ENCODE measurements around the gene STAG2.

STAG2 gene

DNA sequence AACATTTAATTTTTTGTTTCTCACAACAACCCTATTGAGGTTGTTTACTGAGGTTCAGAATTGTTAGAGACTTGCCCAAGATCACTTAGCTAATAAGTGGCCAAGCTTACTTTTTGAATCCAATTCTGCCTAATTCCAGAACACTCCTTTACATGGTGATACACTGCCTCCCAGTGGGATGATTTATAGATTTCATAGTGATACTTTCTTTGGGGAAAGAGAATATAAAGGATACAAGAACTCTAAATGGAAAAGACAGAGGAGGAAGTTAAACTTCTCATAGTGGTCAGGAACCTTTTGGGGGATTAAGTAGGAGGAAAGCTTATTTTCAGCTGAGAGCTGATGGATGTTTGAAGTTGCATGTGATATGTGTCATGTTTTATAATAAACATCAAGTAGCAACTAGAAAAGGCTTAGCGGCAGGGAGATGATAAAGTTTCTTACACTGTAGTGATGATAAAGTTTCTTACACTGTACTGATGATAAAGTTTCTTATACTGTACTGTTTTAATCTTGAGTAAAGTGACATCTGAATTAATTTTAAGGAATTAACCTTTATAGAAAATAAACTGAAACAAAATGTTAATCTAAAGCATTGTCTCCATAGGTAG is 15.3 kb downstream of the STAG2 start:
- no peak for DNase-seq

DNA sequence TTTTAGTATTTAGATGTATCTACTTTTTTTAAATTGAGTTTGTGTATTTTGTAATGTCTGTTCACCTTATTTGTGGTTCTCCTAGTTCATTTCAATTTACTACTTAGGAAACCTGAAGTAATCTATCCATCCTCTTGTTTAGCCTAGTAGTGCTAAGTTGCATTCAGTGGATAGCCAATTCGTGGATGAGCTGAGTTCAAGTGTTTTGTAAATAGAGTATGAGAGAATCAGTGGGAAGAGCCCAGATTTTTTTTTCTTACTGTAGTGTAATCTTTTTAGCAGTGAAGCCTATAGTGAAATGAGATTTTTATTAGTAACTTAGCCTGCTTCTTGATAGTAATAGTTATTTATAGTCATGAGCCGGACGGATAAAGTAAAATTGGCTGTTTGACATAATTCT is 21.7 kb downstream of the STAG2 start:
- DNase-seq = no peak

DNA sequence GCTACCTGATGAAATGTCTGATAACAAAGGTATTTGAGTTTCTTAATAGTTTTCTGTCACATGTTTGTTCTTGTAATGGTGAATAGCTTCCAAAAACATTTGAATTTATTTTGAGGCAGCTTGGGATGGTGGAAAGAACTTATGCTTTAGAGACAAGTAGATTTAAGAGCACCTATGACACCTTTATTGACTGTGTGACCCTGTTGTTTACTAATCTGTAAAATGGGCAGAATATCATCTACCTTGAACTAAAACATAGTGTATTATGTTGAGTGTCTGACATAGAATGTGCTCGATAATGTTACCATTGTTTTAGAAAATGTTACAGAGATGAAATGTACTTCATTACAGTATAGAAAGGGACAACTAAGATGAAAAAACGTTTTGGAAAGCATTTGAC is 24.9 kb downstream of the STAG2 start:
- DNase-seq = no peak

DNA sequence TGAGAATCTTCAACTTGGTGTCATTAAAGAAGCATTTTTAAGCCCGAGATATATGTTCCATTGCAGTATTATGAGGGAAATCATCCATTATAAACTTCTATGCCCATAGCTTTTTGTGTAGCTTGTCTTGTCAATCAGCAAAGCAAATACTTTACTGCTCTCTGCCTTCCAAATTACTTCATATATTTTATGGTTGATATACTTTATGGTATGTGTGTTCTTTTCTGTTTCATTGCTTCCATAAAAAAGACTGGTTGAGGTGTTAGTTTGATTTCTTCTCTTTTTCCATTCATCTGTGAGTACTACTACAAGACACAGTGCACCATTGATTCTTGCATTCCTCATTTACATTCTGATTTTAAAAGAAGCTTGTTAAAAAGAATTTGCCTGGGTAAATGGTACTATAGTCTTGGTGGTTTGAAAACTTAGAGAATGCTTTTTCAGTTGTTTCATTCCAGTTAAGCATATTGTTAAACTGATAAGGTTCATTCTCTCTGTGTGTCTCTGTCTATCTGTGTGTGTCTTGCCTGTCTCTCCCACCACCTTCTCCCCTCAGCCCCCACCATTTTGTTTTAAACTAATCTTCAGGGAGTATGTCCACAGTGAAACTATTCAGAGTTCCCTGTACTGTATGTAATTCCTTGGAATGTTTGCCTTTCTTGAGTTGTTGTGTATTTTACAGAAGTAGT is 27.1 kb downstream of the STAG2 start:
- DNase-seq = no peak

DNA sequence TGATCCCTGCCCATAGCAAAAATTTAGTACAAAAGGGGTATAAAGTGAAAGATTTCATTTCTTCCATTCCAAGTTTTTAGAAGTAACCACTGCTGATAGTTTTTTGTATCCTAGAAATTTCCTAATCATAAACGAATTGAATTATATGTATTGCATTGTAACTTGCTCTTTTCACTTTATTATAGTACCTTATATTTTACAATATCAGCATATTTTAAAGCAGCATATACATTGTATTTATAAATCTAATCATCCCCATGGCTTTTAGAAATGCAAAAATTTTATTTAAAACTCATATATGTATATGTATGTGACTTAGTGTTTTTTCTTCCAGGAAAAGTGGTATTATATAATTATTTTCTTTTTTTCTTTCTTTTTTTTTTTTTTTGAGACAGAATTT is 27.7 kb downstream of the STAG2 start:
- no peak for DNase-seq

DNA sequence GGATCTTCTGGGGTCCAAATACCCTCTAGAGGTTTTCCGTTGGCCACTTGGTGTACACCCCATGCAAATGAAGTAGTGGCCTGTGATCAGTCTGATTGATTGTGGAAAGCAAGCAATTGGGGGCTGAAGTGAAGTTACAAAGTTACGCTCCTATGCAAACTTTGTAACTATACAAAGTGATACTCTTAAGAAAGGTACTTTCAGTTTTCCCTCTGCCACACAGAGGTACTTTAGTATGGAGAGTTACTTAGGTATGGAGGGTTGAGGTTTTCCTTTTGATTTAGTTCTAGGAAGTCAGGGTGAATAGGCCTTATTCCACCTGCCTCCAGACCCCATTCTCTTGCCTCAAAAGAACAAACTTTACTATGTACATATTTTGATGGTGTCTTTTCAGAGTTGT is 28.7 kb downstream of the STAG2 start:
- DNase-seq = no peak

DNA sequence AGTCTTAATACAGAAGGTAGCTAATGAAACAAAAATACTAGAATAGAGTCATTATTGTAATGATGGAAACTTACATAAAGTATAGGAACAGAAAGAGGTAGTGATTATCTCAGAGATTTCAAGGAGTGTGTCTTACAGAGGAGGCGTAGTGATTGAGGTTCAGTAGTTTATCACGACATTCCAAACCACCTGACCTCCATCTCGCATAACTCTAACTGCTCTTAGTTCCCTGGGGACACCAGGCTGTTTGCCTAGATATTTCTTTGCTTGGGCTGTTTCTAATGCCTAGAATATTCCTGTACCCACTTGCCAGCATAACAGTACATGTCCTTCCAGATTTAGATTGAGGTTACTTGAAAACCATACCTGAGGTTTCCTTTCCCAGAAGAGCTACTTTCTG is 29.1 kb downstream of the STAG2 start:
- DNase-seq = no peak

DNA sequence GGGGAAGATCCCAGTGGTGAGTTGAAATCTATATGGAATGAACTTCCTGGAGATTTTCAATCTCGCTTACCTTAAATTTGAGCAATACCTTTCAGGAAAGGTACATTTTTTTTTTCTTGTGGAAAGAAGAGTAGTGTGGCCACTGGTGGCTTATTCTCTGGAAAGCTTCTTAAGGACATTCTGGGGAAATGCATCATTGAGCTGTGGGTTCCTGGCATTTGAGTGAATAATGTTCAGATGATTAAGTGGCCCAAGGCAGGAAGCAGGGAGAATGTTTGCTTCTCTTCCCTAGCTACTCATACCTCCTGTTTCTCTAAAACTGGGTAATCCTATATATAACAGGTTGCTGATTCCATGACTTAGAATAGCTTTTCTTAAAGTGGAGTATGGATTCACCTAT is 31.8 kb downstream of the STAG2 start:
- no peak for DNase-seq

DNA sequence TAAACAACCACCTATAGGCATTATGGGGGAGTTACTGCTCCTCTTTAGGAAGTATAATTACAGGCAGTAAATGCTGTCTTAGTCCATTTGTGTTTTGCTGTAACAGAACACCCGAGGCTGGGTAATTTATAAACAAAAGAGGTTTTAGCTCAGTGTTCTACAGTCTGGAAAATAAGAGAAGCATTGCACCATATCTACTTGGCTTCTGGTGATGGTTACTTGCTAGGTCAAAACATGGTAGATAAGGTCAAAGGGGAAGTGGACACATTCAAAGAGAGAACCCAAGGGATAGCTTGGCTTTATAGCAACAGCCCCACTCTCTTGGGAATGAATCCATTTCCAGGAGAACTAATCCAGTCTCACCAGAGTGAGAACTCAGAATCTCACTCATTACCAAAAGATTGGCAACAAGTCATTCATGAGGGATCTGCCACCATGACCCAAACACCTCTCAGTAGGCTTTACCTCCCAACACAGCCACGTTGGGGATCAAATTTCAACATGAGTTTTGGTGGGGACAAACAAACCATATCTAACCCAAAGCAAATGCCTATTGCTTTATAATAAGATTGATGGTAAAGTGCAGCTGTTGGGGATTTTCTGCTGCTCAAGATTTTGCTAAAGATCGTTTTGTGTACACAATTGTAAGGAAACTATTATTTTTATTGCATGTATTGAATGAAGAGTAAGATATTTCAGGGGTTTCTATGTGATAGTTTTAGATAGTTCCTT is 32.6 kb downstream of the STAG2 start:
- DNase-seq = no peak

DNA sequence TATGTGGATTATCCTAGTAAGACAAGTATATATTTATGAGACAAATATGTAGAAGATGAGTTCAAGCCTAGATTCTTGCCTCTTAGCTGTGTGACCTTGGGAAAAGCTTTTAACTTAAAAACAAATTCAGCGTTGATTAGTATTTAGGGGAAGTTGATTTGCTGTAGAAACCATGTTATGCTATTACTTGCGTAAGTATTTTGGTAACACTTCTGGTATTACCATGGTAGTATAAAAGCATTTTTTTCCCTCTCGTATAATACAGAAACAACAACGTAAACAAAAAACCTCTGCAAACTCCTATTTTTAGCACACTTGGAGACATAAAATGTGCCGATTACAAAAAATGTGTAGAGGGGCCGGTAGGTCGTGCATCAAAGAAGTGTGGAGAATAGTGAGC is 33.2 kb downstream of the STAG2 start:
- DNase-seq = no peak

DNA sequence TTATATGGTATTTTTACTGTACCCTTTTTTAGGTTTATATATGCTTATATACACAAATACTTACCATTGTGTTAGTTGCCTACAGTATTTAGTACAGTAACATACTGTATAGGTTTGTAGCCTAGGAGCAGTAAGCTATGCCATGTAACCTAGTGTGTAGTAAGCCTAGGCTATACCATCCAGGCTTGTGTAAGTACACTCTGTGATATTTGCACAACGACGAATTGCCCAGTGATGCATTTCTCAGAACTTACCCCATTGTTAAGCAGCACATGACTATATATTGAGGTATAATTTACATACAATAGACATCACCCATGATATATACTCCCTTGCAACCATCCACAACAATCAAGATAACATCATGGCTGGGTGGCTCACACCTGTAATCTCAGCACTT is 40.1 kb downstream of the STAG2 start:
- DNase-seq = no peak

DNA sequence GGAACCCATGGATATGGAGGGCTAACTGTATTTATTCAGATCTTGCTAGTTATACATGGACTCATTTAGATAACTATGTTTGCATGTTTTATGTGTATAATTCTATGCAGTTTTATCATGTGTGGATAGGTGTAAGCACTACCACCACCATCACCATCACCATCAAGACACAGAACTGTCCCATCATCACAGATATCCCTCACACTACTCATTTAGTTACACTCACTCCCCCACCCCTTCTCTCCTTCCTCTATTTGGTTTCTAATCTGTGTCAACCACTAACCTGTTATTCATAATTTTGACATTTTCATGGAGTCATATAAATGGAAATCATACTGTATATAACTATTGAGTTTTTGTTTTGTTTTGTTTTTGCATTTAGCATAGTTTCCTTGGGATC is 43.7 kb downstream of the STAG2 start:
- no peak for DNase-seq

DNA sequence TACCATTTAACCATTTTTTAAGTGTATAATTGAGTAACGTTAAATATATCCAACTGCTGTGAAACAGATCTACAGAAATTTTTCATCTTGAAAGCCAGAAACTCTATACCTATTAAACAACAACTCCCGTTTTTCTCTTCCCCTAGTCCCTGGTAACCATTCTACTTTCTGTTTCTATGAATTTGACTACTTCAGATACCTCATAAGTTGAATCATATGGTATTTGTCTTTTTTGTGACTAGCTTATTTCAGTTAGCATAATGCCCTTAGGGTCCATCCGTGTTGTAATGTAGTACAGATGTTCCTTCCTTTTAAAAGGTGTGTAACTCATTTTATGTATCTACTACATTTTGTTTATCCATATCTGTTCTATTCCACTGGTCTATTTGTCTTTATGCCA is 48.7 kb downstream of the STAG2 start:
- no peak for DNase-seq

DNA sequence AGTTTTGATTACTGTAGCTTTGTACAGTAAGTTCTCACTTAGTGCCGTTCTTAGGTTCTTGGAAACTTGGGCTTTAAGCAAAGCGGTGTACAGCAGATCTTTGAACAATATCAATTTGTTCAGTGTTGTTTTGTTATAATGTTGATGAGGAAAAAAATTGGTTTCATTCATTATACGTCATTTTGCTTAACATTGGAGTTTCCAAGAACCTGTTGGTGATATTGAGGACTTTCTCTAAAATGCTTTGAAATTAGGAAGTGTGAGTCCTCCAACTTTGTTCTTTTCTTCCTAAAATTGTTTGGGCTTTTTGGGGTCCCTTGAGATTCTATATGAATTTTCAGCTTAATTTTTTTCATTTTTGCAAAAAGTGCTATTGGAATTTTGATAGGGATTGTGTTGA is 49.1 kb downstream of the STAG2 start:
- DNase-seq = no peak

DNA sequence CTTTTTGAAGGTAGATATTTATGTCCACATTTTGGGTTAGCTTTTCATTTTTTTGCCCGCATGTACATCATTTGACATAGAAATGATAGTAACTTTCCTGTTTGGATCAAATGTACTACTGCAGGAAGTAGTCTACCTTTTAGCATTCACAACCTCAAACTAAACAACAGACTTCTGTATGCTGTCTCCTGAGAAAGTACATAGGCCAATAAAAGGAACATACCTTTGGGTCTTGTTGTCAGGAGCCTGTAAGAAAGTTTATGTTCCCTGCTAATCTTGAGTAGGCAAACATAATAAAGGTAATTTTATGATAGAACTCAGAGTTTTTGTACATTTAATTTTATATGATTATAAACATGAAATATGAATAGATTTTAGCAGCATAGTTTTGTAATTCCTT is 54.2 kb downstream of the STAG2 start:
- no peak for DNase-seq

DNA sequence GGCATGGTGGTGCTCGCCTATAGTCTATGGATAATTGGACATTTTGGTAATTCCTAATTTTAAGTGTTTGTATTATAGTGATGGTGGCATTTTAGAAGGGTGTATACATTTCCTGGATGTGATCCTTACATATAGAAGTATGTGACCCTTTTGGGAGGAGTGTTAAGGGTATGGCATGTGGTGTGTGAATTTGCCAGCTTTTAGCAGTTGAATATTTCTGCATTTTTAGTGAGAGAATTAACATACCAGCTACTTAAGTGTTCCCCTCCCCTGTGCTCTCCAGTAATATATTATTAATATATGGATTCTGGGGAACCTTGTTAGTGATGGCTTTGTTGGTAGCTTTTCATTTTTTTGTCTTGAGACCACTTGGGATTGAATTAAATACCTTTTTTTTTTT is 55.3 kb downstream of the STAG2 start:
- no peak for DNase-seq

DNA sequence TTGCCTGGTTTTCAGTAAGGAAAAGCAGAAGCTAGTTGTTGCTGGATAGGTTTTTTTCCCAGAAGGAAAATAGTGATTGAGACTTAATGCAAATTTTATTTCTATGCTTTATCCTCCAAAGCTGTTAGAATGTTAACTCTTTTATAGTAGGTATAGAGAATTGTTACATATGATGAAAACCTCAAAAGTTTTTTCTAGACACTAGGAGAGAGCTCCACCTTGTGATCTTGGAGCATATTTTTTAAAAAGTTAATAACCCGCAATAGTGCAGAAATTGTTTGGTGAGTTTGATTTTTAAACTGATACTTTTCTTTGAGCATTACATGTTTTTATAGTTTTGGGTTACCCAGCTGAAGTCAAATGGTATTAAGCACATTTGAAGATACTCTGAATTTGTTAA is 56.5 kb downstream of the STAG2 start:
- DNase-seq = no peak

DNA sequence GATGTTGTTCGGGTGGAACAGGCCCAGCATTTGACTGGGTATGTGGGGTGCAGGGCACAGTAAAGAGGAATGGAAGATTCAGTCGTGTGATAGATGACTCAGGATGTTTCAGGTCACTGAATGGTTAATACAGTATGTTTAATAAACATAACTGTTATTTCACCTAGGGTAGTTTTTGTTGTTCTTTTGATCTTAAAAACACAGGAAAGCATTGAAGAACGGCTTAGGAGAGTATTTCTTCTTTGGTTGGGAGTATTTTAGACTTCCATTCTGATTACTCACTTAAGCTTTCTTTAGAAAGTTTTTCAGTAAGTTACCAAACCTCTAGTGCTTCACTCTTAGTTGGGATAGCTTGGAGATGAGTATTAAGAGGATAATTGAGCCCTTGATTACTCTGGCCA is 62.3 kb downstream of the STAG2 start:
- DNase-seq = no peak

DNA sequence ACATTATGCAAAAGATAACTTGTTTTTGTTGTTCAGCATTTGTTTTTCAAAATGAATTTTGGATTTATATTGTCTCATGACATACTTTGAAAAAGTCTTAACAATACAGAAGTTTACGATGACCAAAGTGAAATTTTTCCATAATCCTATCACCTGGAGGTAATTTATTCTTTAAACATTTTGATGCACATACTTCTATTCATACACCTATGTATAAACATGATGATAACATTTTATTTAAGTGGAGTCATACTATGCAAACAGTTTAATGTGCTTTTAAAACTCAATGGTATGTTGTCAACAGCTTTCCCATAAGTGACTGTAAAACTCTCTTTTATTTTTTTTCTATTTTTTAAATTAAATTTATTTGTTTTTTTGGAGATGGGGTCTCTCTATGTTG is 65.0 kb downstream of the STAG2 start:
- no peak for DNase-seq

DNA sequence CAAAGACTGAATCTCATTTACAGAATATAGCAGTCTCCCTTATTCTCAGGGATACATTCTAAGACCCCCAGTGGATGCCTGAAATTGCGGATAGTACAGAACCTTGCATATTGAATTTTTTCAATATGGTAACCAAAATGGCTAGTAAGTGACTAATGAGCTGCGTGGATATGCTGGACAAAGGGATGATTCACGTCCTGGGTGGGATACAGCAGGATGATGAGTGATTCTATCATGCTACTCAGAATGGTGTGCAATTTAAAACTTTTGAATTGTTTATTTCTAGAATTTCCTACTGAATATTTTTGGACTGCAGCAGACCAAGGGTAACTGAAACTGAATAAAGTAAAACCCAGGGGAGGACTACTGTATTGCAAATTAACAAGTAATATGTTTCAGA is 66.7 kb downstream of the STAG2 start:
- no peak for DNase-seq

DNA sequence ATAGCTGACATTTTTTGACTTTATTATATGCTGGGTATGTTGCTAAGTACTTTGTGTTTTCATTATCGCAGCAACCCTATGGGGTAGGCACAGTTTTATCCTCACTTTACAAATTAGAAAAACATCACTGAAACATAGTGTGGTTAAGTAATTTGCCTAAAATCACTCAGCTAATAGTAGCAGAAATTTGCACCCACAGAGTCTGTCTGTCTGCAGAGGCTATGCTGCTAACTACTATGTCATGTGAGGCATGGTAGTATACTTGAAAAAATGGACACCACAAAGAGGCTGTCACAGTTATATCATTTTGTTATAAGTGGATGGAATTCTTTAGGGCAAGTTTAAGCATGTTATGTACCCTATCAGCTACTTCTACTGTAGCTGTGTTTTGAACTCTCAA is 69.0 kb downstream of the STAG2 start:
- DNase-seq = no peak

DNA sequence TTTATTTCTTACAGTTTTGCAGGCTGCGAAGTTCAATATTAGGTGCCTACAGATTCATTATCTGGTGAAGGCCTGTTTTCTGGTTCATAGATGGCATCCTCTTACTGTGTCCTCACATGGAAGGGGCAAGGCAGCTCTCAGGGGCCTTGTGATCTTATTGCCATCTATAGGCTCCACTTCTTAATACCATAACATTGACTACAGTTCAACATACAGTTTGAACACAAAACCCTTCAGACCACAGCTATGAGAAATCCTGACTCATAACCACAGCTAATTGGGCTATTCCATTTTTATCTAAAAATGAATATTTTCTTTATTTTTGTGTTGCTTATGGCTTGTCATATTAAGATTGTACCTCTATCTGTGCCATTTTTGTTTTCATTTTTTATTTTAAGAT is 72.3 kb downstream of the STAG2 start:
- no peak for DNase-seq

DNA sequence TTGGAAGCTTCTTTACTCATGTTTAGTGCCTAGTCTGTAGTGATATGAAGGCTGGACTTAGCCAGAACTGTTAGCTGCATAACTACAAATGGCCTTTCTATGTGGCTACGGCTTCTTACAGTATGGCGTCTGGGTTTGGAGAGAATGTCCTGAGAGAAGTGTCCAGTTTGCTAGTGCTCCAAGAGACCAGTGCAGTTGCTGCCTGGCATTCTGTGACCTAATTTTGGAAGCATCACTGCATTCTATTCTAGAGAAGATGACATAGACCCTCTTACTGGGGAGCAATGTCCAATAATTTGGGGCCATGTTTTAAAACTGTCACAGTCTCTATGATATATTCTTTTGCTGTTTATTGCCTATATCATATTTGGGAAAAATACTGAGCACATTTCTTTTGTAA is 74.2 kb downstream of the STAG2 start:
- DNase-seq = no peak

DNA sequence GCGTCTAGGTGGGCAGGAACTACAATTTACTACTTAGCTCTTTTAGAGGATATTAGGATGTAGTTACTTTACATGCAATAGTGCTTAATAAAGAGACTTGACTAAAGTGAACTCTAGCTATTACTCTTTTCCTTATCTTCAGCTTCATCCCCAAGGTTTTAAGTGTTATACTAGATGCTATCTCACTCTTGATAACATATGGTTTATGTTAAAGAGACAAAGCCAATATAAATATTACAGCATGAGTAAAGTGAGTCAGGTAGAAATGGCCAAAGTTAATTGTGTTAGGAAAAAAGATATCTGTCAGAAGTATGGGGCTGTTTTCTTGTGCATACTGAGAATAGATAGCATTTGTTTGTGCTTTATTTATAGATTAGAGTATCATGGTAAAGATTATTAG is 80.5 kb downstream of the STAG2 start:
- no peak for DNase-seq

DNA sequence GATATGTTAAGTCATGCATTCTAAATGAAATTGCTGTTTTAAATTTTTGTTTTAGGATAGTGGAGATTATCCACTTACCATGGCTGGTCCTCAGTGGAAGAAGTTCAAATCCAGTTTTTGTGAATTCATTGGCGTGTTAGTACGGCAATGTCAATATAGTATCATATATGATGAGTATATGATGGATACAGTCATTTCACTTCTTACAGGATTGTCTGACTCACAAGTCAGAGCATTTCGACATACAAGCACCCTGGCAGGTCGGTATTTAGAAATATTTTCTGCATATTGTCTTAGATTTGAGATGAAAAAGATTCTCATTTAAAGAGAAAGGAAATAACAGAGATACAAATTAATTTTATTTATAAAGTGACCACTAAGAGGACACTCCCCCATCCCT is 83.6 kb downstream of the STAG2 start:
- DNase-seq = no peak
